Neutrophil (primary cell): ENCODE data around the gene BLM.
"Not testable (repeated sequence)": the region's sequence is repeated elsewhere in the genome, so short reads cannot be mapped to it uniquely, and the experiment has no call there.

ENCODE experiments used
- H3K27ac ChIP-seq: fragments of 200-600 bp; sonication (generic); 2 replicates; pipeline ENCODE4 v1.5.1; 2016; ENCODE audit warnings: mild to moderate bottlenecking, moderate library complexity
- H3K27me3 ChIP-seq: fragments of 200-600 bp; sonication (generic); 2 replicates; pipeline ENCODE4 v1.6.0; 2016; ENCODE audit warnings: mild to moderate bottlenecking
- H3K36me3 ChIP-seq: fragments of 200-600 bp; sonication (generic); 2 replicates; pipeline ENCODE4 v1.5.1; 2017
- H3K4me1 ChIP-seq, 2 experiments: fragments of 200-600 bp in 1 of 2; sonication (generic) in 1 of 2; 1 replicate in 1 of 2; 2 replicates in 1 of 2; pipeline versions ENCODE4 v1.5.1 to v1.6.1; 2013 to 2016; ENCODE audit warnings: low read depth in 1 of 2, low read length in 1 of 2, mild to moderate bottlenecking in 1 of 2, moderate library complexity in 1 of 2; ENCODE audit not compliant: control insufficient read depth in 1 of 2, insufficient read depth in 1 of 2
- H3K4me3 ChIP-seq, 2 experiments: fragments of 200-600 bp in 1 of 2; sonication (generic) in 1 of 2; 1 replicate in 1 of 2; 2 replicates in 1 of 2; pipeline ENCODE4 v1.5.1; 2013 to 2016; ENCODE audit warnings: low read depth in 1 of 2, low read length in 1 of 2, mild to moderate bottlenecking in 1 of 2, moderate library complexity in 1 of 2
- H3K9me3 ChIP-seq: fragments of 200-600 bp; sonication (generic); 2 replicates; pipeline ENCODE4 v1.5.1; 2016
- CTCF ChIP-seq: fragments of 200-600 bp; sonication (generic); IDR thresholded peaks from 2 replicates; pipeline ENCODE4 v1.5.1; 2016; ENCODE audit warnings: antibody characterized with exemption

The BLM gene

GRCh38 chr15:90716976-90717821, at the start of gene BLM:
TSS of gene BLM (plus strand) at chr15:90717346. CDS start at chr15:90747393, 30,047 bp downstream.
- Histone ChIP-seq H3K27me3 (no peaks in the 10 kb centered on the region), H3K36me3 (no peaks in the 10 kb centered on the region), H3K9me3 (no peaks in the 10 kb centered on the region), H3K27ac (peak within 1 kb of the TSS; percentile 95), H3K4me3 (peak within 1 kb of the TSS; percentile 75 to 76), H3K4me1 (peaks cover 17 to 19% of the 10 kb centered on the region in 2 experiments)
- TF ChIP-seq CTCF = peak; percentile 85

- Histone ChIP-seq H3K4me1 (peaks cover 10 to 12% of the 10 kb centered on the region in 2 experiments), H3K27me3 (peaks cover 15% of the 10 kb centered on the region)
- not testable (repeated sequence) for H3K36me3 ChIP-seq, H3K4me3 ChIP-seq, H3K9me3 ChIP-seq, H3K27ac ChIP-seq
These were observed 49.3 kb upstream of the BLM start for GRCh38 chr15:90667755-90668345.

- H3K4me1 ChIP-seq, H3K36me3 ChIP-seq, H3K4me3 ChIP-seq, H3K9me3 ChIP-seq, H3K27ac ChIP-seq: not testable (repeated sequence)
- peaks cover 15% of the 10 kb centered on the region for H3K27me3 ChIP-seq
These were observed 46.5 kb upstream of the BLM start for GRCh38 chr15:90670631-90671030.

GRCh38 chr15:90671216-90671615, 45.9 kb upstream of the BLM start:
- no peaks in the 10 kb centered on the region for H3K36me3 ChIP-seq
- no peaks in the 10 kb centered on the region for H3K9me3 ChIP-seq
- peaks cover 14% of the 10 kb centered on the region for H3K27me3 ChIP-seq
- no peak overlapping the region for H3K27ac ChIP-seq
- TF ChIP-seq CTCF = no peak
- H3K4me3 ChIP-seq = no peak overlapping the region
- no peaks in the 10 kb centered on the region for H3K4me1 ChIP-seq

- not testable (repeated sequence) for H3K4me1 ChIP-seq, H3K27ac ChIP-seq, H3K36me3 ChIP-seq, H3K9me3 ChIP-seq, H3K27me3 ChIP-seq, H3K4me3 ChIP-seq
These were observed 43.8 kb upstream of the BLM start for GRCh38 chr15:90673357-90673756.

- H3K4me1 ChIP-seq = no peaks in the 10 kb centered on the region
- no peaks in the 10 kb centered on the region for H3K27me3 ChIP-seq
- TF ChIP-seq CTCF = no peak
These were observed 42.7 kb upstream of the BLM start for GRCh38 chr15:90674476-90674875.

GRCh38 chr15:90675464-90675863, 41.7 kb upstream of the BLM start:
- H3K27ac ChIP-seq = no peak overlapping the region
- no peak overlapping the region for H3K4me3 ChIP-seq
- H3K9me3 ChIP-seq = no peaks in the 10 kb centered on the region
- no peaks in the 10 kb centered on the region for H3K27me3 ChIP-seq
- no peaks in the 10 kb centered on the region for H3K36me3 ChIP-seq
- no peaks in the 10 kb centered on the region for H3K4me1 ChIP-seq
- no peak for TF ChIP-seq CTCF

More at GRCh38 chr15:90674476-90674875, 42.7 kb upstream of the BLM start:
- H3K4me3 ChIP-seq = no peak overlapping the region
- H3K27ac ChIP-seq = no peak overlapping the region
- H3K9me3 ChIP-seq = no peaks in the 10 kb centered on the region
- H3K36me3 ChIP-seq = no peaks in the 10 kb centered on the region
